Naive thymus-derived CD8-positive, alpha-beta T cell (primary cell): Measurements from ENCODE around the gene IGSF22. TPM values are rescaled to one million over a fixed set of nuclear protein-coding genes. Genes with fewer than 3 reads are reported as not detected.

Source experiments
- ATAC-seq, 2 donors: fragments of 150-1000 bp; cut with Tn5 transposase in 1 of 2; sonication (Bioruptor Pico), chemical (Tn5 transposase) in 1 of 2; 1 replicate in 1 of 2; 2 replicates in 1 of 2; pipeline ENCODE4 v1.10.0; 2021; ENCODE audit warnings: mild to moderate bottlenecking in 2 of 2, moderate library complexity in 2 of 2
- POLR2A ChIA-PET: fragments of 350-600 bp; sonication (Branson Sonifier 250); formaldehyde crosslinking; loops from one replicate; lab custom pipeline; 2021; ENCODE audit warnings: antibody characterized with exemption; lab: Charles Lee
- DNase-seq, 10 donors: peaks; one replicate each; pipeline versions ENCODE4 v3.0.0 to v3.0.0-alpha.2; 2020 to 2022
- H3K27ac Mint-ChIP-seq, 10 donors: one replicate each; pipeline ENCODE4 v1.8.0; 2020 to 2022; ENCODE audit warnings: mild to moderate bottlenecking in 10 of 10, mixed read lengths in 10 of 10, moderate library complexity in 4 of 10, inconsistent platforms in 1 of 10
- H3K27me3 Mint-ChIP-seq, 5 donors: one replicate each; pipeline ENCODE4 v1.8.0; 2021 to 2022; ENCODE audit warnings: mixed read lengths in 5 of 5
- H3K36me3 Mint-ChIP-seq, 3 donors: one replicate each; pipeline ENCODE4 v1.8.0; 2020 to 2022; ENCODE audit warnings: mixed read lengths in 3 of 3, mild to moderate bottlenecking in 2 of 3, inconsistent platforms in 1 of 3
- H3K4me1 Mint-ChIP-seq, 4 donors: one replicate each; pipeline ENCODE4 v1.8.0; 2021 to 2022; ENCODE audit warnings: mixed read lengths in 4 of 4
- H3K4me3 Mint-ChIP-seq, 10 donors: one replicate each; pipeline ENCODE4 v1.8.0; 2020 to 2022; ENCODE audit warnings: mild to moderate bottlenecking in 10 of 10, mixed read lengths in 10 of 10, moderate library complexity in 6 of 10, inconsistent platforms in 1 of 10
- H3K9me3 Mint-ChIP-seq, 9 donors: one replicate each; pipeline ENCODE4 v1.8.0; 2020 to 2022; ENCODE audit warnings: mixed read lengths in 9 of 9, mild to moderate bottlenecking in 3 of 9, inconsistent platforms in 1 of 9, moderate library complexity in 1 of 9
- polyA plus RNA-seq, 3 donors: library from polyadenylated mRNA; unstranded; fragments of 300-500 nt; fragmentation: Illumina TruSeq; gene quantifications; one replicate each; pipeline ENCODE4 v1.2.3, GENCODE V29; 2021
- total RNA-seq, 8 experiments: library from RNA in 2 of 8; stranded (reverse) in 2 of 8; gene quantifications; one replicate each; pipeline ENCODE4 v1.2.3 and lab custom pipeline; 2021 to 2026

The IGSF22 gene
- 1 to 10 TPM; 4.1 to 5.4 TPM for total RNA-seq
- polyA plus RNA-seq: 1 to 10 TPM; 2.3 to 5.3 (median 4.6) TPM
- 1.0 to 5.4 (median 2.1) reads per million in 6 experiments for total RNA-seq (lab: John Stamatoyannopoulos, UW)

DNA sequence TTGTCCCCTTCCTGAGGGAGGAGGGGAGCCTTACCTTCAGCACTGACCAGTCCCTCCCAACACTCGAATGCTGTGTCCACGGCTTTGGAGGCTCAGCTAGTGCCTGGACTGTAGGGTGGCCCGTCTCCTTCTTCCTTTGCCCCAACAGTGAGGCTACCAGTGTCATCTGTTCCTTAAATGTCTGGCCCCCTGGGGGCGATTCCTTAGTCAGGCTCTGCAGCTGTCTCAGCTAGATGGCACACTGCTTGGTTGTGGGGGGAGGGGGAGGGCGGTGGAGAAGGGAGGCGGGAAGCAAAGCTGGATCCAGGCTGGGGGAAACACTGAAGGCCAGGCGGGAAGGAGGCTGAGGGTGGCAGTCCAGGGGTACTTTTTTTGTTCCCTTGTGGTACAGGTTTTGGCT, at the start of gene IGSF22:
IGSF22 (minus strand) TSS at position 149 of the 400 bp plus-strand sequence. CDS start 1,952 bp downstream, outside the sequence.
- Mint-ChIP-seq H3K27me3 (peaks cover 0 to 3% (median 0%) of the 10 kb centered on the region in 5 donors), H3K27ac (peak within 1 kb of the TSS in 1 of 10 donors; percentile 53), H3K9me3 (no peaks in the 10 kb centered on the region), H3K36me3 (no peaks in the 10 kb centered on the region), H3K4me3 (no peak within 1 kb of the TSS), H3K4me1 (peaks cover 7 to 24% (median 14%) of the 10 kb centered on the region in 4 donors)
- ATAC-seq (no peak), DNase-seq (no peak)
- POLR2A ChIA-PET: interaction anchor here (0.5 kb wide), 1 partner anchor 689 kb away, joined by 3 read pairs; no protein-coding TSS in a partner anchor

DNA sequence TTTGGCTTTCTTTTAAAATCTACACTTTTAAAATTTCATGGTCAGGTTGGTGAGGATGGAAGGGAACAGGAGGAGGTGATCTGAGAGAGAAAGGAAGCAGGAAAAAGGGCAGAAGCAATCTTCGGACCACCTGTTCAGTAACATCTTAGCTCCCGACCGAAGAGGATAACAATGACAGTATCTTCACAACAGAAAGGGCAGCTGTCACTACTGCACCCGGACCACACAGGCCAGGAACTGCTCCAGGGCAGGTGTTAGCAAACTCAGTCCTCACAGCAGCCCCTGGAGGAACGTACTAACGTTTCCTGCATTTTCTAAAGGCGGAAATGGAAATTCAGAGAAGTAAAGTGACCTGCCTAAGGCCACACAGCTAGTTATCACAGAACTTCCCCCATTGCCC, 48.8 kb upstream of the IGSF22 start:
- POLR2A ChIA-PET: no interaction called here
- Mint-ChIP-seq H3K4me1 (peaks cover 0 to 9% (median 5%) of the 10 kb centered on the region in 4 donors), H3K36me3 (no peaks in the 10 kb centered on the region), H3K27me3 (peaks cover 3 to 30% (median 18%) of the 10 kb centered on the region in 5 donors), H3K4me3 (no peak overlapping the region), H3K27ac (no peak overlapping the region), H3K9me3 (peaks cover 0 to 9% (median 0%) of the 10 kb centered on the region in 9 donors)
- DNase-seq (no peak), ATAC-seq (no peak)

DNA sequence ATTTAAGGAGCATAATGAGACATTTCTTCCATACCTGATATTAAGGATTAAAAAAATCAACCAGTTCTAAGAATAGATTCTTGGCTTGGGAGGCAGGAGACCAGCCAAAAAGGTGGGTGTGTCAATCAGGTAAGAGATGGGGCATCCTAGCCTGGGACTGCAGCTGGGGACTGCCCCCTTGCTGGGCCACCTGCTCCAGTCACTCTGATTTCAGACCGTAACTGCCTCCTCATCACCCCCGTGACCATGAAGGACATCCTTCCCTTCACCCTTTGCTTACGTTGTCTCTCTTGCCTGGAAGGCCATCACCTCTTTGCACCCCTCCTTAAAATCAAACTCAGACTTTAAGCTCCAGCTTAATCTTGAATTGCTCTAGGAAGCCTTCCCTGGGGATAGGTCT, 47.7 kb upstream of the IGSF22 start:
- no peak for ATAC-seq
- Mint-ChIP-seq H3K4me3 (no peak overlapping the region), H3K27me3 (peaks cover 3 to 30% (median 18%) of the 10 kb centered on the region in 5 donors), H3K36me3 (no peaks in the 10 kb centered on the region), H3K27ac (peak overlapping the region in 1 of 10 donors; percentile 67), H3K4me1 (peaks cover 0 to 4% (median 2%) of the 10 kb centered on the region in 4 donors), H3K9me3 (peaks cover 0 to 6% (median 0%) of the 10 kb centered on the region in 9 donors)
- DNase-seq: no peak
- POLR2A ChIA-PET: no interaction called here

DNA sequence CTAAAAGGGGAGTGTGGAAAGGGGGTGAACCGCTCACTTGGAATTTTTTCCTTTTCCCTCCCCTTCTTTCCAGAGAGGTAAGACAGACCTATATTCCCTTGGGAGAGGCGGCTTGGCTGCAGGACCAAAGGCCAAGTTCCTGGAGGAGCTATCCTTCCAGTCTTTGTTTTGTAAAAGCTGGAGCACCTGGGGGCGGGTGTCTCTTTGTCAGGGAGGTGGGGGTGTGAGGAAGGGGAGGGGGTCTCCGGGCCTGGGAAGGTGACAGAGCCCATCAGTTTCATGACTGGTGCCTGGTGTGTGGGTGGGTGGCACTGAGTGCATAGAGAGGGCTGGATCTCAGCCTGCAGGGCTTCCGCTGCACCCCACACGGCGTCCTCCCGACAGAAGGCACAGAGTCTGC, 47.1 kb upstream of the IGSF22 start:
- H3K4me1 Mint-ChIP-seq: peaks cover 0 to 2% (median 0%) of the 10 kb centered on the region in 4 donors
- H3K27me3 Mint-ChIP-seq: peaks cover 3 to 30% (median 20%) of the 10 kb centered on the region in 5 donors
- POLR2A ChIA-PET: no interaction called here
- no peak overlapping the region for H3K4me3 Mint-ChIP-seq
- DNase-seq (no peak), ATAC-seq (no peak)
- H3K27ac Mint-ChIP-seq: no peak overlapping the region
- H3K36me3 Mint-ChIP-seq: no peaks in the 10 kb centered on the region
- H3K9me3 Mint-ChIP-seq: peaks cover 0 to 2% (median 0%) of the 10 kb centered on the region in 9 donors

DNA sequence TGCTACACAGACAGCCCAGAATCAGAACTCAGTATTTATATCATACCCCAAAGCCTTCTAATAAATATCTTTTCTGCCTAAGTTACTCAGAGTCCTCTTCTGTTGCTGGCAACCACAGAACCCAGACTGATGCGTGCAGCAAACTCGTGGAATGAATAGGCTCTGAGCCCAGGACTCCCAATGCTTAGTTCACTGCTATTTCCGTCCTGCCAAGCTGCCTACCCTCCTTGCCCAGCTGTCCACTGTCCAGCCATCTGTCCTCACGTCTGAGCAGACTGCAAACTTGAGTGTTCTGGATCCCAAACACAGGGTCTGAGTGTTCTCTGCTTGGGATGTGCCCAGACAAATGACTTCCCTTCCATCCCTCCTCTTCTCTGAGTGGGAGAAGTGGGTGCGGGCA, 46.2 kb upstream of the IGSF22 start:
- POLR2A ChIA-PET: no interaction called here
- no peaks in the 10 kb centered on the region for H3K9me3 Mint-ChIP-seq
- peaks cover 0 to 2% (median 0%) of the 10 kb centered on the region in 4 donors for H3K4me1 Mint-ChIP-seq
- ATAC-seq (no peak), DNase-seq (no peak)
- H3K27me3 Mint-ChIP-seq: peaks cover 3 to 35% (median 21%) of the 10 kb centered on the region in 5 donors
- H3K27ac Mint-ChIP-seq: peak overlapping the region in 1 of 10 donors; percentile 1
- H3K4me3 Mint-ChIP-seq: no peak overlapping the region
- H3K36me3 Mint-ChIP-seq: no peaks in the 10 kb centered on the region

DNA sequence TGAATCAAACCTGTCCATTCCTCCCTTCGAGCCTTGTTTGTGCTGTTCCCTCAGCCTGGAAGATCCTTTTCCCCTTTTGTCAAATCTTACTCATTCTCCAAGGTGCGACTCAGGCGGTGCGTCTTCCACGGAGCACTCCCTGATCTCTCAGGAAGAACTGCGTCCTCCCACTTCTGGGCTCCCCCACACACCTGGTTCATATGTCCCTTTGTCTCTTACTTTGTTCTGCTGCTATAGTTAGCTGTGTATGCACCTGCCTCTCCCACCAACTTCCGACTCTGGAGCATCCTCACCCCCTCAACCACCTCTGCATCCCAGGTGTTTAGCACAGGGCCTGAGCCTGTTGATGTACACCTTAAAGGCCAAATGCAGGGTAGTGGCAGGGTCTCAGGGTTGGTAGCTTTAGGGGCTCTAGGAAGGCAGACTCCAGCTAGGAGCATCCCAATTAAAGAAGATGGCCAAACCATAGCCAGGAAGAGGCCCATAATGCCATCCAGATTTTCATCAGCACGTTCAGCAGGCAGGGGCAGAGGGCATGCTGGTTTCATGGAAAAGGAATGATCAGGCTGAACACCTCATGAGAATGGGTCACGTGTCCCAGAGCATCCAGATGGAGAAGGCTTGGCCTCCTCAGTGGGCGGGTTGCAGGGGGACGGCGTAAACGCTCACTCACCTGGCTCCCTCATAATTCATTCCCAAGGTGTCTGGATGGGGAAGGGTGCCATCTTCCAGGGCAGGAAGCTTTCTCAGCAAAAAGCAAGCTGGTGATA, 45.5 kb upstream of the IGSF22 start:
- Mint-ChIP-seq H3K27ac (no peak overlapping the region), H3K36me3 (no peaks in the 10 kb centered on the region), H3K4me1 (peaks cover 0 to 2% (median 0%) of the 10 kb centered on the region in 4 donors), H3K4me3 (no peak overlapping the region), H3K9me3 (no peaks in the 10 kb centered on the region), H3K27me3 (peaks cover 3 to 38% (median 21%) of the 10 kb centered on the region in 5 donors)
- DNase-seq: no peak
- POLR2A ChIA-PET: no interaction called here
- ATAC-seq: no peak

DNA sequence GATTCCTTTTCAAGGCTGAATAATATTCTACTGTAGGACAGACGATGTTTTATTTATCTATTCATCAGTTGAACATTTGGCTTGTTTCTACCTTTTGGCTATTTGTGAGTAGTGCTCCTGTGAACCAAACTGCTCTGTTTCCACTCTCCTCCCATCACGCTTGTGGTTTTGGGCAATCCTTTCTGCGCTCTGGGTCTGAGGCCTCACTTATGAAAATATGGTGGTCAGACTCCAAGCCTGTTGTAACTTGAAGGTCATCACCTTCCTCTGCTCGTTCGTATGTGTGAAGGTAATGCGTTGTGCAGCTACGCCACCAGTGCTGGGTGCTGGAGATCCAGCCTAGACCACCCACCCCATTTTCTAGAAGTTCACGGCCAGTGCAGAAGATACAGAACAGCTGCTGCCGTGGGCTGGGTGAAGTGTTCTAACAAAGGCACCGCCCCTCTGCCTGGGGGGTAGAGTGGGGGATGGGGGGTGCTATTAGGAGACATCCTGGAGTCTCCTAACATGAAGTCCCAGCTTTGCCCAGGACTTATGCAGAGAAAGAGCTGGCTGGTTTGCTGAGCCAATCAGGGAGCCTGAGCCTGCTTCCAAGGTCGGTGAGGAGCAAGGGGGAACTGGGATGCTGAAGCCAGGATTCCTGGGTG, 44.6 kb upstream of the IGSF22 start:
- H3K4me3 Mint-ChIP-seq: no peak overlapping the region
- peaks cover 4 to 40% (median 21%) of the 10 kb centered on the region in 5 donors for H3K27me3 Mint-ChIP-seq
- H3K4me1 Mint-ChIP-seq: peaks cover 0 to 2% (median 0%) of the 10 kb centered on the region in 4 donors
- no peak for DNase-seq
- no peaks in the 10 kb centered on the region for H3K36me3 Mint-ChIP-seq
- no peak overlapping the region for H3K27ac Mint-ChIP-seq
- POLR2A ChIA-PET: no interaction called here
- no peak for ATAC-seq
- no peaks in the 10 kb centered on the region for H3K9me3 Mint-ChIP-seq

DNA sequence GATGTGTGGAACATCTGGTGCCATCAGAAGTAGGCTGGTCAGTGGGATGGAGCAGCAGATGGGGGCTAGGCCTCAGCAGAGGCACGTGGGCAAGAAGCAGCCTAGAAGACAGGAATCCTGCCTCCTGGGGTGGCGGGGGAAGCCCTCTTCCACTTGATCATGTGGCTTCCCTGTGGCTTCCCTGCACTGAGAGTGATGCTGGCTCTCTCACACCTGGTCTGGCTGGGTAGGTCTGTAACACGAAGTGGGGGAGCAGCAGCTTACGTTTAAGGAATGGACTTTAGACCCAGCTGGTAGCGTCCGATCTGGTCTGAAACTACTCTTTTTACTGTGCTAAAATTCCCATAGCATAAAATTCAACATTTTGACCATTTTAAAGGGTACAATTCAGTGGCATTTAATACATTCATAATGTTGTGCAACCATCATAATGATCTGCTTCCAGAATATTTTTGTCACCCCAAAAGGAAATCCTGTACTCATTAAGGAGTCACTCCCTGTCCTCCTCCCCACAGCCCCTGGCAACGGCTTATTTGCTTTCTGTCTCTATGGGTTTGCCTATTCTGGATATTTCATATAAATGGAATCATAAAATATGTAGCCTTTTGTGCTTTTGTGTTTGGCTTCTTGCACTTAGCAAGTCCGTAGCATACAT, 43.9 kb upstream of the IGSF22 start:
- no peaks in the 10 kb centered on the region for H3K36me3 Mint-ChIP-seq
- H3K9me3 Mint-ChIP-seq: no peaks in the 10 kb centered on the region
- H3K27ac Mint-ChIP-seq: peak overlapping the region in 1 of 10 donors; percentile 14
- no peaks in the 10 kb centered on the region for H3K4me1 Mint-ChIP-seq
- DNase-seq (no peak), ATAC-seq (no peak)
- no peak overlapping the region for H3K4me3 Mint-ChIP-seq
- peaks cover 5 to 46% (median 23%) of the 10 kb centered on the region in 5 donors for H3K27me3 Mint-ChIP-seq
- POLR2A ChIA-PET: no interaction called here

DNA sequence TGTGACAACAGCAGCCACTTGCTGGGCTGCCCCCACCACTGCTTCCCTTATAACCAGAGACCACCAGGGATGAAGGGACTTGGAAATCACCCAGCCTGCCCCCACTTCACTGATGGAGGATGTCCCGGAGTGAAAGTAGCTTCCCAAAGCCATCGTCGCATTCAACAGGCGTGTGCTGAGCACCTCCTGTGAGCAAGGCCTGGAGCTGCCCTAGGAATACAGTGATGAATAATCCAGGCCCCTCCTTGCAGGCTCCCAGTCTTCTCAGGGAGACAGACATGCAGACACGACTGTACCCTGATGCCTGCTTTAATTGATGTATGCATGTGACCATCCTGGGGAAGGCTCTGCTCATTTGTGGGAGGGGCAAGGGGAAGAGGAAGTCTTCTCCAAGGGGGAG, 43.0 kb upstream of the IGSF22 start:
- no peak overlapping the region for H3K27ac Mint-ChIP-seq
- H3K4me3 Mint-ChIP-seq: no peak overlapping the region
- DNase-seq (no peak), ATAC-seq (no peak)
- H3K27me3 Mint-ChIP-seq: peaks cover 5 to 46% (median 25%) of the 10 kb centered on the region in 5 donors
- peaks cover 0 to 2% (median 1%) of the 10 kb centered on the region in 4 donors for H3K4me1 Mint-ChIP-seq
- no peaks in the 10 kb centered on the region for H3K9me3 Mint-ChIP-seq
- POLR2A ChIA-PET: no interaction called here
- H3K36me3 Mint-ChIP-seq: no peaks in the 10 kb centered on the region

DNA sequence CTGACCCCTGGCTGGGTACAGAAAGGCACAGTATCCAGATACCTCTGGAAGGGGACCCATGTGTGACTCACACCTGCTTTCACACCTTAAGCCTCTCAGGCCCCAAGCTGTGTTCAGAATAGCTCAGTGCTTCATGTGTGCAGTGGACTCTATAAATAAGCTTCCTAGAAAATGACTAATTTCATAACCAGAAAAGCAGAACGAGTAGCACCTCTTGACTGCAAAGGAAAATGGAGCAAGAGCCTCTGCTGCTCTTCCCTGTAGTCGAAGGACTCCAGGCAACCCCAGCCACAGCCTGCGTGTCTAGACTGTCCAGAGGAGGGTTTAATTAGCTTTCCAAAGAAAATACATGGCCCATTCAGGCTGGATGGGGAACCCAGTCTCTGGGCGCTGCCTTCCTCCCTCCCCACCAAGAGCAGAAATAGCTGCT, 42.5 kb upstream of the IGSF22 start:
- ATAC-seq (no peak), DNase-seq (no peak)
- peaks cover 0 to 4% (median 1%) of the 10 kb centered on the region in 4 donors for H3K4me1 Mint-ChIP-seq
- H3K9me3 Mint-ChIP-seq: no peaks in the 10 kb centered on the region
- POLR2A ChIA-PET: interaction anchor here (0.6 kb wide), 1 partner anchor 82 kb away, joined by 3 read pairs; no protein-coding TSS in a partner anchor
- H3K4me3 Mint-ChIP-seq: no peak overlapping the region
- H3K27me3 Mint-ChIP-seq: peaks cover 5 to 46% (median 25%) of the 10 kb centered on the region in 5 donors
- H3K36me3 Mint-ChIP-seq: no peaks in the 10 kb centered on the region
- H3K27ac Mint-ChIP-seq: no peak overlapping the region

DNA sequence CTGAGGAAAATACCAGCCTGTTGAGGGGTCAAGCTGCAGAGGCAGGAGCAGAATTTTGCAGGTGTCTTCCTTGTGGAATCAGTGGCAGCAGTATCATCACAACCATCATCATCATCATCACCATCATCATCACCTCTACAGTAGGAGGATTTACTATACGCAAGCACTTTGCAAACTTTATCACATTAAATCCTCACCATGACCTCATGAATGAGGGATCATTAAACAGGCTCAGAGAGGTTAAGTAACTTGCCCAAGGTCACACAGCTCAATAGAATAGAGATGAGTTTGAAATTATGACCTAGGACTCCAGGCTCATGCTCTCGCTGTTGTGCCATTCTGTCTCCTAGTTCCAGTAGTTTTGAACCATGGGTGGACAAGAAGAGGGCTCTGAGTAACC, 40.0 kb upstream of the IGSF22 start:
- Mint-ChIP-seq H3K9me3 (no peaks in the 10 kb centered on the region), H3K27me3 (peaks cover 2 to 25% (median 9%) of the 10 kb centered on the region in 5 donors), H3K4me3 (no peak overlapping the region), H3K27ac (no peak overlapping the region), H3K36me3 (no peaks in the 10 kb centered on the region), H3K4me1 (peaks cover 0 to 4% (median 1%) of the 10 kb centered on the region in 4 donors)
- ATAC-seq: no peak
- DNase-seq: no peak
- POLR2A ChIA-PET: interaction anchor here (0.5 kb wide), 1 partner anchor 245 kb away, joined by 6 read pairs; no protein-coding TSS in a partner anchor

DNA sequence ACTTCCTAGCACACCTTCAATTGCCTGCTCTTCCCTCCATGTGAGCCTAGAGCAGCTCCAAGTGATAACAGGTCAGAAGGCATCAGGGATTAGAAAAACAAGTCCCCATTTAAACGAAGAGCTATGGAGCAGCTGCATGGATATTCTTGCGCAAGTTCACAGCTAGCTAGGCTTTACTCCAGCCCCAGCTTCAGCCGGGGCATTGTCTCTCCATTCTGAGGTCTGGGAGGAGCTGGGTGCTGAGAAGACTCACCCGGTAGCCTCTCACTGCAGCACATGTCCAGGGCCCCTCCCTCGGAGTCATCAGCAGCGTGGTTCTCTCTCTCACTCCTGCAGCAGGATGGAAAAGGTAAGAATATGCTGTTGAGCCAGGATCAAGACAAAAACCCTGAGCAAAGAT, 39.6 kb upstream of the IGSF22 start:
- POLR2A ChIA-PET: no interaction called here
- no peak for DNase-seq
- no peak overlapping the region for H3K27ac Mint-ChIP-seq

More for the DNA sequence above, 39.6 kb upstream of the IGSF22 start:
- Mint-ChIP-seq H3K9me3 (no peaks in the 10 kb centered on the region), H3K4me3 (no peak overlapping the region), H3K27me3 (peaks cover 2 to 21% (median 7%) of the 10 kb centered on the region in 5 donors), H3K36me3 (no peaks in the 10 kb centered on the region), H3K4me1 (peaks cover 0 to 4% (median 1%) of the 10 kb centered on the region in 4 donors)
- no peak for ATAC-seq
